Transverse colon (tissue), 4 donors: ENCODE results near the gene VAV2.

Source experiments
- EP300 ChIP-seq: sonication (generic); formaldehyde crosslinking; IDR thresholded peaks from one replicate; pipeline ENCODE4 v1.6.1; 2017; ENCODE audit warnings: antibody characterized with exemption, low read depth
- POLR2A ChIP-seq: fragments of 450-650 bp; IDR thresholded peaks from one replicate; pipeline ENCODE4 v1.6.1; 2016; ENCODE audit warnings: antibody characterized with exemption, mild to moderate bottlenecking, moderate library complexity
- POLR2AphosphoS5 ChIP-seq, 3 donors: sonication (generic); formaldehyde crosslinking; IDR thresholded peaks; one replicate each; pipeline ENCODE4 v1.6.1; 2016; ENCODE audit warnings: antibody characterized with exemption in 3 of 3
- TF ChIP-seq, protein P1 (sequence below), 5 experiments: fragments of 200-600 bp in 3 of 5; fragments of 450-650 bp in 2 of 5; sonication (generic) in 3 of 5; IDR thresholded peaks; 1 replicate in 2 of 5; 2 replicates in 3 of 5; pipeline ENCODE4 v1.5.1; 2016 to 2017; ENCODE audit warnings: antibody characterized with exemption in 5 of 5, inconsistent platforms in 3 of 5, mild to moderate bottlenecking in 2 of 5, moderate library complexity in 1 of 5

GRCh38 chr9:133843751-133844397, 148.2 kb downstream of the VAV2 start:
- TF ChIP-seq, protein P1, sequence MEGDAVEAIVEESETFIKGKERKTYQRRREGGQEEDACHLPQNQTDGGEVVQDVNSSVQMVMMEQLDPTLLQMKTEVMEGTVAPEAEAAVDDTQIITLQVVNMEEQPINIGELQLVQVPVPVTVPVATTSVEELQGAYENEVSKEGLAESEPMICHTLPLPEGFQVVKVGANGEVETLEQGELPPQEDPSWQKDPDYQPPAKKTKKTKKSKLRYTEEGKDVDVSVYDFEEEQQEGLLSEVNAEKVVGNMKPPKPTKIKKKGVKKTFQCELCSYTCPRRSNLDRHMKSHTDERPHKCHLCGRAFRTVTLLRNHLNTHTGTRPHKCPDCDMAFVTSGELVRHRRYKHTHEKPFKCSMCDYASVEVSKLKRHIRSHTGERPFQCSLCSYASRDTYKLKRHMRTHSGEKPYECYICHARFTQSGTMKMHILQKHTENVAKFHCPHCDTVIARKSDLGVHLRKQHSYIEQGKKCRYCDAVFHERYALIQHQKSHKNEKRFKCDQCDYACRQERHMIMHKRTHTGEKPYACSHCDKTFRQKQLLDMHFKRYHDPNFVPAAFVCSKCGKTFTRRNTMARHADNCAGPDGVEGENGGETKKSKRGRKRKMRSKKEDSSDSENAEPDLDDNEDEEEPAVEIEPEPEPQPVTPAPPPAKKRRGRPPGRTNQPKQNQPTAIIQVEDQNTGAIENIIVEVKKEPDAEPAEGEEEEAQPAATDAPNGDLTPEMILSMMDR (IDR thresholded peaks at IDR 0.05), result no peak
- no peak for TF ChIP-seq POLR2A
- no peak for TF ChIP-seq POLR2AphosphoS5 (IDR thresholded peaks at IDR 0.05)
- no peak for TF ChIP-seq EP300
